BJ (cell line): ENCODE measurements around the gene MGMT. TPM values are rescaled to one million over a fixed set of nuclear protein-coding genes. Genes with fewer than 3 reads are reported as not detected.

ENCODE experiments used
- CTCF ChIA-PET: fragments of 350-600 bp; formaldehyde crosslinking; extraction: SDS; loops from one replicate; lab custom pipeline; 2021; ENCODE audit warnings: antibody characterized with exemption, inconsistent platforms; lab: Yijun Ruan, JAX
- POLR2A ChIA-PET: fragments of 300-600 bp; sonication (Branson Sonifier 250); formaldehyde crosslinking; extraction: SDS; loops from one replicate; lab custom pipeline; 2021; ENCODE audit warnings: antibody characterized with exemption; lab: Charles Lee
- DNase-seq: peaks from one replicate; pipeline ENCODE4 v3.0.0-alpha.2; 2011; ENCODE audit warnings: low read depth
- H3K27me3 ChIP-seq: 2 replicates; pipeline ENCODE4 v1.6.0; 2011; ENCODE audit warnings: low read length; ENCODE audit not compliant: control insufficient read depth, insufficient read depth
- H3K36me3 ChIP-seq: 2 replicates; pipeline ENCODE4 v1.5.1; 2011; ENCODE audit warnings: low read length; ENCODE audit not compliant: control insufficient read depth, insufficient read depth
- H3K4me3 ChIP-seq: 2 replicates; pipeline ENCODE4 v1.5.1; 2011; ENCODE audit warnings: low read depth, mild to moderate bottlenecking, control low read depth, low read length
- polyA plus RNA-seq: library from polyadenylated mRNA; depleted of rRNA; stranded (reverse); fragments of >200 nt; gene quantifications from 2 replicates; pipeline ENCODE4 v1.2.3, GENCODE V29; 2011
- TF ChIP-seq, protein P1 (sequence below): IDR thresholded peaks from 2 replicates; pipeline ENCODE4 v1.5.1; 2011; ENCODE audit warnings: low read depth, mild to moderate bottlenecking, control low read depth, inconsistent platforms, low read length, moderate library complexity; ENCODE audit not compliant: insufficient read depth

The MGMT gene
- polyA plus RNA-seq, 1 experiment: 21.0 TPM

DNA sequence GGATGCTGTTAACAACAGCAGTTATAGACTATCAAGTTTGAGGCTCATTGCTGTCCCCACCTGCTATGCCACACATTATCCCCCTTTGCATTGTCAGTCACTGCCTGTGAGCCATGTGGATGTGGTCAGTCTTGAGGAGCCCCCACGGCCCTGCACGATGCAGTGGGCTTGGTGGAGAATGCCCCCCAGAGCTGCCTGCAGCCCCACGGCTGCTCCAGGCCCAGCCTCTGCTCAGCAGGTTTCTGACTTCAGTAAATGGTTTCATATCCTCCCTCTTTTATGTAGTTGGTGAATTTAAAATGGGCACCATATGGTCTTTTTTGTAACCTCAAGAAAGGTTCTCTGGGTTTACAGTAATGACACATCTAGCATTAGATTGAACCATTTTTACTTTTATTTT lies 332.9 kb downstream of the MGMT start:
- ChIA-PET POLR2A (no interaction called here), CTCF (no interaction called here)
- TF ChIP-seq, protein P1, sequence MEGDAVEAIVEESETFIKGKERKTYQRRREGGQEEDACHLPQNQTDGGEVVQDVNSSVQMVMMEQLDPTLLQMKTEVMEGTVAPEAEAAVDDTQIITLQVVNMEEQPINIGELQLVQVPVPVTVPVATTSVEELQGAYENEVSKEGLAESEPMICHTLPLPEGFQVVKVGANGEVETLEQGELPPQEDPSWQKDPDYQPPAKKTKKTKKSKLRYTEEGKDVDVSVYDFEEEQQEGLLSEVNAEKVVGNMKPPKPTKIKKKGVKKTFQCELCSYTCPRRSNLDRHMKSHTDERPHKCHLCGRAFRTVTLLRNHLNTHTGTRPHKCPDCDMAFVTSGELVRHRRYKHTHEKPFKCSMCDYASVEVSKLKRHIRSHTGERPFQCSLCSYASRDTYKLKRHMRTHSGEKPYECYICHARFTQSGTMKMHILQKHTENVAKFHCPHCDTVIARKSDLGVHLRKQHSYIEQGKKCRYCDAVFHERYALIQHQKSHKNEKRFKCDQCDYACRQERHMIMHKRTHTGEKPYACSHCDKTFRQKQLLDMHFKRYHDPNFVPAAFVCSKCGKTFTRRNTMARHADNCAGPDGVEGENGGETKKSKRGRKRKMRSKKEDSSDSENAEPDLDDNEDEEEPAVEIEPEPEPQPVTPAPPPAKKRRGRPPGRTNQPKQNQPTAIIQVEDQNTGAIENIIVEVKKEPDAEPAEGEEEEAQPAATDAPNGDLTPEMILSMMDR: no peak
- Histone ChIP-seq H3K36me3 (no peaks in the 10 kb centered on the region), H3K4me3 (no peak overlapping the region), H3K27me3 (no peaks in the 10 kb centered on the region)
- DNase-seq: no peak

DNA sequence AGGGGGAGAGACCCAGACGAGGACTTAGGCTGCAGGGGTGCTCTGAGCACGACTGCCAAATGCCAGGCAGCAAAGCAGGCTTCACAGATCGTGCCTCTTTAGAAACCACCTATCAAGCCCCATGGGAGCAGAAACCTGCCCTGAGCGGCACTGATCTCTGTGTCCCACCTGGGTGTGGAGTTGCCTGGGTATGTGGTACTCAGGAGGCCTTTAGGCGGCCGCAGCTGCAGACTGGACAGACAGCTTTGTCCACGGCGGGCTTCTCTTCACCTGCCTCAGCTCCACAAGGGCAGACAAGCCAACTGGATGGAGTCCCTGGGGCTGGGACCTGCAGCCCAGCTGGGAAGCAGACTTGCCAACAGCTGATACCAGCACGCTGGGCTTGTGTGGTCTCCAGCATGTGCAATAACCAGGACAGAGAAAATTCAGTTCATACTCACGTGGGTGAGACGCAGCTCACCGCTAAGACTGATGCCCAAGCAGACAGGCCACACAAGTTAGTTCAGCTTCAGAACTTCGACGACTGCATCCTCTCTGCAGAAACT lies 333.8 kb downstream of the MGMT start:
- ChIA-PET CTCF (no interaction called here), POLR2A (no interaction called here)
- H3K4me3 ChIP-seq: no peak overlapping the region
- H3K27me3 ChIP-seq: no peaks in the 10 kb centered on the region
- TF ChIP-seq, protein P1: no peak
- DNase-seq: no peak
- H3K36me3 ChIP-seq: no peaks in the 10 kb centered on the region

DNA sequence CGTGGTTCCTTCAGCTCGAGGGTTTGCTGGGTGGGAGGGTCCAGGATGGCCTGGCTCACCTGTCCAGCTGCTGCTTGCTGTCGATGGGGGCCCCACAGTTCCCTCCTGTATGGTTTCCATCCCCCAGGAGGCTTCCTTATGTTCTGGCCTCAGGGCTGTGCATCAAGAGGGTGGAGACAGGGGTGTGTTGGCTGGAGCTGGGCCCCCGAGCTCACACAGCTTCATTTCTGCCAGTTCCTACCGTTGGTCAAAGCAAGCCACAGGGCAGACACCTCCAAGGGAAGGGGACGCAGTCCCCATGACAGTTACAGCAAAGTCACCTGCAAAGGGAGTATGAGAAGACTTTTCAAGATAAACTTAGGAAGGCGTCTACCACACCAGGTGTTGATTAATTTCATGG lies 340.2 kb downstream of the MGMT start:
- Histone ChIP-seq H3K36me3 (no peaks in the 10 kb centered on the region), H3K4me3 (no peak overlapping the region), H3K27me3 (no peaks in the 10 kb centered on the region)
- no peak for DNase-seq
- TF ChIP-seq, protein P1: no peak
- ChIA-PET POLR2A (no interaction called here), CTCF (no interaction called here)

DNA sequence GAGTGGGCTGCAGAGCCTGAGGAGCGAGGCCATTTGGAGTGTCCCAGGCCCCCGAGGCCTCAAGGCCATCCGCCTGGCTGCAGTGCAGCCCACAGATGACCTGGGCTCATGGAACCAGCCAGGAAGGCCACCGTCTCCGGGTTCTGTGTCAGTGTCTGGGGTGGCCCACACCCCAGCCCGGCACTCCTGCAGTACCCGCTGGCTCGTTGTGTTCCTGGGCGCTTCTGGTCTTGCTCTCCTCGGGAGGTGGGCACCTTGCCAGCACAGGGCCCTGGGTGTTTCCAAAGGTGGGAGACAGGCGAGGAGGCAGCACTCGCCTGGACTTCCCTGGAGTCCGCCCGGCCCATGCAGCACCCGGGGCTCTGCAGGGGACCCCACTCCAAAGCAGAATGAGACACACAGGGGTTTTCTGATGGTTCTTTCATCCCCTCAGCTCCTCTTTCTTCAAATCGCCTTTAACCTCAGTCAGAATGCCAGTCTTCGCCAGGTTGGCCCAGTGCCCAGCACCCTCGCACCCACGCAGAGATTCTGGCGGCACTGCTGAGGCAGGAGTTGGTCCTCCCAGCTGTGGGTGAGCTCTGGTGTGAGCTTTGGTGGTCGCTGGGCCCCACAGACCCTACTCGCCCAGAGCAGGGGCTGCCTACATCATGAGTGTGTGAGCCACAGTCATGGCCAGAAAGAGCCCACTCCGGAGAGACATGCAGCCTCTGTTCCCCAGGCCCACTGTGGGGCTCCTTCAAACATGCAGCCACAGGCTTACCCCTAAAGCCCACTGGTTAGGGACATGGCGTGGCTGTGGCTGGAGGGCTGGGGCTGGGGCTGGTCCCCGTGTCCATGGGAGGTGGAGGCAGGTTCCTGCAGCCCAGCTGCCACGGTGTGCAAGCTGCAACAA lies 341.3 kb downstream of the MGMT start:
- DNase-seq: no peak
- ChIA-PET POLR2A (no interaction called here), CTCF (no interaction called here)
- TF ChIP-seq, protein P1: no peak
- no peaks in the 10 kb centered on the region for H3K36me3 ChIP-seq
- no peak overlapping the region for H3K4me3 ChIP-seq
- H3K27me3 ChIP-seq: no peaks in the 10 kb centered on the region

DNA sequence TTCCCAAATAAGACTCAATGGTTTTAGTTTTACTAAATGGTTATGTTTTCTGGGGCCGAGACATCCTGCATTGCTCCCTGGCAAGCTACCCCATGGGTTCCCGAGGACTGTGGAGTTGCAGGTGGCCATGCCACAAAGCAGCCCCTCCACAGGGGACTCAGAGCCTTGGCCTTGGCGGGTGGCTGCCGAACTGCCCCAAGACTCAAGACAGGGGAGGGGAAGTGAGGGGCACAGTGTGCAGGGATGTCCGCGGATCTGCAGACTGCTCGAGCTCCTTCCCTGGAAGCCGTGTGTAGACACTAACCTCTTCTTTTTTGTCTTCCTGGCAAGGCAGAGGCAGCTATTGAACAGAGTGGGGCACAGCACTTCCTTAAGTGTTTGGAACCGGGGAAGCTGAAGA lies 342.4 kb downstream of the MGMT start:
- Histone ChIP-seq H3K27me3 (no peaks in the 10 kb centered on the region), H3K4me3 (no peak overlapping the region), H3K36me3 (no peaks in the 10 kb centered on the region)
- POLR2A ChIA-PET: no interaction called here
- DNase-seq: no peak
- CTCF ChIA-PET: no interaction called here
- TF ChIP-seq, protein P1: no peak
